ENCODE data around the gene HNRNPC. TPM values are rescaled to one million over a fixed set of nuclear protein-coding genes. Genes with fewer than 3 reads are reported as not detected.
"Not testable (repeated sequence)": the region's sequence is repeated elsewhere in the genome, so short reads cannot be mapped to it uniquely, and the experiment has no call there.

The HNRNPC gene
- total RNA-seq, 3 donors from 2014 or later = 273 to 334 (median 312) TPM

DNA sequence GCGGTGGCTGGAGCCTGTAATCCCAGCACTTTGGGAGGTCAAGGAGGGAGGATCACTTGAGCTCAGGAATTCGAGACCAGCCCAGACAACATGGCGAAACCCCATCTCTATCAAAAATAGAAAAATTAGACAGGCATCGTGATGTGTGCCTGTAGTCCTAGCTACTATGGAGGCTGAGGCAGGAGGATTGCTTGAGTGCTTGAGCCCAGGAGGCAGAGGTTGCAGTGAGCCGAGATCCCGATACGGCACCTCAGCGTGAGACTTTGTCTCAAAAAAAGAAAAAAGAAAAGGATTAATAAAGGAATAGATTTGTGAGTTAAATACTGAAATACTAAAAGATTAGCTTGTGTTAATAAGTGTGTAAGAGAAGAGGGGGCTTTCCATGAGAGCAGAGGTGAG is 40.0 kb upstream of the HNRNPC start:
- Histone ChIP-seq H3K4me1 (ENCODE audit: low read depth) (peaks cover 10% of the 10 kb centered on the region), H3K9me3 (no peaks in the 10 kb centered on the region), H3K4me3 (no peak overlapping the region), H3K36me3 (ENCODE audit: low read depth) (no peaks in the 10 kb centered on the region)
- peak; percentile 3 for ATAC-seq
- DNase-seq = no peak
- TF ChIP-seq, protein P1, sequence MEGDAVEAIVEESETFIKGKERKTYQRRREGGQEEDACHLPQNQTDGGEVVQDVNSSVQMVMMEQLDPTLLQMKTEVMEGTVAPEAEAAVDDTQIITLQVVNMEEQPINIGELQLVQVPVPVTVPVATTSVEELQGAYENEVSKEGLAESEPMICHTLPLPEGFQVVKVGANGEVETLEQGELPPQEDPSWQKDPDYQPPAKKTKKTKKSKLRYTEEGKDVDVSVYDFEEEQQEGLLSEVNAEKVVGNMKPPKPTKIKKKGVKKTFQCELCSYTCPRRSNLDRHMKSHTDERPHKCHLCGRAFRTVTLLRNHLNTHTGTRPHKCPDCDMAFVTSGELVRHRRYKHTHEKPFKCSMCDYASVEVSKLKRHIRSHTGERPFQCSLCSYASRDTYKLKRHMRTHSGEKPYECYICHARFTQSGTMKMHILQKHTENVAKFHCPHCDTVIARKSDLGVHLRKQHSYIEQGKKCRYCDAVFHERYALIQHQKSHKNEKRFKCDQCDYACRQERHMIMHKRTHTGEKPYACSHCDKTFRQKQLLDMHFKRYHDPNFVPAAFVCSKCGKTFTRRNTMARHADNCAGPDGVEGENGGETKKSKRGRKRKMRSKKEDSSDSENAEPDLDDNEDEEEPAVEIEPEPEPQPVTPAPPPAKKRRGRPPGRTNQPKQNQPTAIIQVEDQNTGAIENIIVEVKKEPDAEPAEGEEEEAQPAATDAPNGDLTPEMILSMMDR (IDR thresholded peaks at IDR 0.05) = no peak
- intact Hi-C loops (cut with DNase I, micrococcal nuclease) = no loop called here

DNA sequence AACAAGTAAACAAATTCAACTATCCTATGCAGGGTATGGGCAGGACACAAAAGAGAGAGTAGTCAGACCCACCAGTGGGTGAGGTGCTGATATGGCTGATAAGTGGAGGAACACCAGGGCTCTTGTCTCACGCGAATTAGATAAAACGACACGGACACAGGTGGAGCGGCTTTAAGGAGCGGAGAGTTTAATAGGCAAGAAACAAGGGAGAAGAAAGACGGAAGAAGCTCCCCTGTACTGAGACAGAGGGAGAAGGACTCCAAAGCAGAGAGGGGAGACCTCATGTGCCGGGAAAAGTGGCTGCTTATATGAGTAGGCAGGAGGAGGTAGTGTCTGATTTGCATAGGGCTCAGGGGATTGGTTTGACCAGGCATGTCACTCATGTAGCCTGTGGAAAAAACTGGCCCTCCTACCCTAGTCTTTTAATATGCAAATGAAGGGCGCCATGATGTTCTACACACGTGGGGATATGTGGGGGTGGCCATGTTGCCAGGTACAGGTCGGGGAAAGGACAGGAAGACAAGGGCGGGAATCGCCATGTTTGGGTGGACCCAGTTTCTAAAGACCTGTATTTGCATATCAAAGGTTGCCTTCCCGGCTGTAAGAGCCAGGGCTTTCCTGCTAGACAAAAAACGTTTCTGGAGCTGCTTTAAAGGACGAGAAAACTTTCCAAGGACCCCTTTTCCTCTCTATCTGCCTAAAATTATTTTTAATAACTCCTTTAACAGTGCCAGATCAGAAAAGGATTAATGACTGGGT is 39.4 kb upstream of the HNRNPC start:
- TF ChIP-seq, protein P1 (IDR thresholded peaks at IDR 0.05) = no peak
- ATAC-seq (peak; percentile 96), DNase-seq (peak; percentile 84 to 93 (median 89))
- Histone ChIP-seq H3K36me3 (ENCODE audit: low read depth) (no peaks in the 10 kb centered on the region), H3K4me1 (ENCODE audit: low read depth) (peaks cover 10% of the 10 kb centered on the region), H3K4me3 (no peak overlapping the region), H3K9me3 (no peaks in the 10 kb centered on the region)
- intact Hi-C loops (cut with DNase I, micrococcal nuclease) = no loop called here

DNA sequence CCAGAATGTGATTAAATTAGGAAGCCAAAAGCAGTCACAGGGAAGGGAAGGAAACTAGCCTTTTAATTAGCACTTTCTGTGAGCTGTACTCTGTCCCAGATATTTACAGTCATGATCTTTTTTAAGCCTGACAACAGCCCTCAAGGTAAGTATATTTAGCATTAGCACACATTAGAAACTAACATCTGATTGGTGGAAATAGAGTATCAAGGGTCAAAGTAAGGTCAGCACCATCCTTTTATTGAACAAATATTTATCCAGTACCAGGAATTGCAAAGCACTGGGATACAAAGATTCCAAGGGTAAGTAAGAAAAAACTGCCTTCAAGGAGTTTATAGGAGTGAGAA is 38.9 kb upstream of the HNRNPC start:
- no peaks in the 10 kb centered on the region for H3K9me3 ChIP-seq
- peaks cover 10% of the 10 kb centered on the region for H3K4me1 ChIP-seq (ENCODE audit: low read depth)
- intact Hi-C loops (cut with DNase I, micrococcal nuclease) = no loop called here
- ATAC-seq (peak; percentile 60), DNase-seq (no peak)
- TF ChIP-seq, protein P1 (IDR thresholded peaks at IDR 0.05) = no peak
- no peaks in the 10 kb centered on the region for H3K36me3 ChIP-seq (ENCODE audit: low read depth)
- no peak overlapping the region for H3K4me3 ChIP-seq

DNA sequence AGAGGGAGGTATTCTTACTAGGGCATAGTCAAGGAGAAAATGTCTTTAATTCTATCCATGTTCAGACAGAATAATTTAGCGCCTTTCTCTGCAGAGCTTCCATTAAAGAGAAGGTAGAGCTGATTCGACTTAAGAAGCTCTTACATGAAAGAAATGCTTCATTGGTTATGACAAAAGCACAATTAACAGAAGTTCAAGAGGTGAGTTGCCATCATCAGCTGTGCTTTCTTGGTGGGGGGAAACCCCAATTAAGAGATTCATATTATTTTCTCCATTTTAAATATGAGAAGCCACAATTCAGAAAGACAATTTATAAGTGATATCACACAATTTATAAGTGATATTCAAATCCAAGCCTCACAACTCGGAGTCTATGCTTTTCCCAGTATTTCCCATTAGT is 38.4 kb upstream of the HNRNPC start:
- peaks cover 10% of the 10 kb centered on the region for H3K4me1 ChIP-seq (ENCODE audit: low read depth)
- no peaks in the 10 kb centered on the region for H3K9me3 ChIP-seq
- TF ChIP-seq, protein P1 (IDR thresholded peaks at IDR 0.05) = no peak
- no peaks in the 10 kb centered on the region for H3K36me3 ChIP-seq (ENCODE audit: low read depth)
- no peak for DNase-seq
- ATAC-seq = no peak
- no peak overlapping the region for H3K4me3 ChIP-seq
- intact Hi-C loops (cut with DNase I, micrococcal nuclease) = no loop called here

DNA sequence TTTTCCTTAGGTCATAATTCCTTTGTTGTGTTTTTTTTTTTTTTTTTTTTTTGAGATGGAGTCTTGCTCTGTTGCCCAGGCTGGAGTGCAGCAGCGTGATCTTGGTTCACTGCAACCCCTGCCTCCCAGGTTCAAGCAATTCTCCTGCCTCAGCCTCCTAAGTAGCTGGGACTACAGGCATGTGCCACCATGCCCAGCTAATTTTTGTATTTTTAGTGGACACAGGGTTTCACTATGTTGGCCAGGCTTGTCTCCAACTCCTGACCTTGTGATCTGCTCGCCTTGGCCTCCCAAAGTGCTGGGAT is 33.5 kb upstream of the HNRNPC start:
- H3K4me3 ChIP-seq; intact Hi-C loops (cut with DNase I, micrococcal nuclease); H3K36me3 ChIP-seq (ENCODE audit: low read depth); ATAC-seq; H3K4me1 ChIP-seq (ENCODE audit: low read depth); DNase-seq; H3K9me3 ChIP-seq: not testable (repeated sequence)

DNA sequence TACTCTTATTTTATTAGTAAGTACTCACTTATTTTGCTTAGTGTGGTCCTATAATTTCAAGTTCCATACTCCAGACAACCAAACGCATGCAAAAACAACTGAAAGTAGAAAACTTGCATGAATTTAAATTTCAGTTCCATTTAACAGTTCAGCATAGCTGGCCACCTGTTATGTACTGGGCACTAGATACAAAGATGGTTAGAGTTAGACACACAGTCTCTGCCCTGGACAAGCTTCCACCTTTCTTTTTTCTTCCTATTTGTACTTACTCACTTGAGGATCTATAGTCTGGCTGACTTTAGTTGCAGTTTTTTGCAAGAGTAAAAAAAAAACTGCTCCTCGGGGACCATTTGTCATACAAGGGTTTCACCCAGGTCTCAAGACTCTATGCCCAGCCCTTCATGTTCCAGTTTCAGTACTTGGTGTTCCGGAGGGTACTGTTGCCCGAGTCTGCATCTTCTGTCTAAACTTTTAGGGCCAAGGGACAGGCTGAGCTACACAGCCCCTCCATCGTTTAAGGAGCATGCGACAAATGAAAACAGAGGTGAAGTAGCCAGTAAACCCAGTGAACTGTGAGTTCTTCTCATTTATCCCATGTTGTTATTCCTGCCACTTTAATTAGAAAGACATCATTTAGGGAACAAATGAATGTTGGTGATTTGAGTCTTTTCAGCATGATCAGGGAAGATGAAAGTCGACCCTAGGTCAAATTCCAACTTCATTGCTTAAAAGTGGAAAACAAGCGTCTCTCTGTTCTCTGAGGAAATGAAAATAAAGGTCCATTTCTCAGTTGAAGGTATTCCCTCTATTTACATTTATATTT is 33.0 kb upstream of the HNRNPC start:
- TF ChIP-seq, protein P1 (IDR thresholded peaks at IDR 0.05) = no peak
- Histone ChIP-seq H3K4me3 (no peak overlapping the region), H3K36me3 (ENCODE audit: low read depth) (no peaks in the 10 kb centered on the region), H3K9me3 (no peaks in the 10 kb centered on the region), H3K4me1 (ENCODE audit: low read depth) (peaks cover 5% of the 10 kb centered on the region)
- ATAC-seq = no peak
- intact Hi-C loops (cut with DNase I, micrococcal nuclease) = no loop called here
- DNase-seq = no peak

All from mucosa of descending colon (tissue), 3 donors.